ENCODE data around the gene C14orf180. TPM values are rescaled to one million over a fixed set of nuclear protein-coding genes. Genes with fewer than 3 reads are reported as not detected.
"Not testable (repeated sequence)": the region's sequence is repeated elsewhere in the genome, so short reads cannot be mapped to it uniquely, and the experiment has no call there.

Gene C14orf180
- polyA plus RNA-seq, 12 donors: 3.5 to 11.3 (median 7.0) TPM; not detected in 2

DNA sequence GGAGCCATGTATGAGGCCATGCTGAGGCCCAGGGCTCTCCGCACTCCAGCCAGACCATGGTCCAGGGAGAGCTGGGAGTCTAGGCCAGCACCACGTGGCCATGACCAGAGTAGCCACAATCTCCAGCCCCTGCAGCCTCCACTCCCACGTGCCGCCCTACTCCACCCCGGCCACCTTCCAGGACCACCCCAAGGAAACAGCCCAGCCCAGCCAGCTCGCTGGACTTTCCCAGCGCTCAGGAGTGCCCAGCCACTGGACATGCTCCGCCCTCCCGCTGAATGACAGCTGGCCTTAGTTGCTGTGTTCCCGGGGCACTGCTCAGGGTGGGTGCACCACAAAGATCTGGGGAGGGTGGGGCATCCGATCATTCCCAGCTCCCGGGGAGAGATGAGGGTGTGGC, 2.1 kb upstream of the C14orf180 start:
- no peak for DNase-seq

DNA sequence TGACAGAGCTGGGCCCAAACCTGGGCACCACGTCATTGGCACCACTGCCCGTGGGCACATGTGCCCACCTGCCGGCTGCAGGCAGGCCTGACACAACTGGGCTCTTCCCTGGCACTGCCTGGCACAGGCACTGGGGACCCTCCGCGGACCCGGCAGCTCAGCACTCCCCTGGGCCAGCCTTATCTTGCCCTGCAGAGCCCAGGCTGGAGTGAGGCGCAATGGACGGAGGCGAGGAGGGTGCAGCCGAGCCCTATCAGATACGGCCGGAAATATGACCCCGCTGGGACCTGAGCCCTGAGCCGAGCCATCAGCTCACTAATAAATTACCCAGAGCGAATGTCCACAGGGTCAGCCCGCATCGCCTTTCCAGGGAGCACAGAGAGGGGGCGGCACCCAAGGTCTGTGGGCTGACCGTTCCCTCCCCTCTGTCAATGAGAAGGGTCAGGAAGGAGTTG, 1.7 kb upstream of the C14orf180 start:
- no peak for DNase-seq

DNA sequence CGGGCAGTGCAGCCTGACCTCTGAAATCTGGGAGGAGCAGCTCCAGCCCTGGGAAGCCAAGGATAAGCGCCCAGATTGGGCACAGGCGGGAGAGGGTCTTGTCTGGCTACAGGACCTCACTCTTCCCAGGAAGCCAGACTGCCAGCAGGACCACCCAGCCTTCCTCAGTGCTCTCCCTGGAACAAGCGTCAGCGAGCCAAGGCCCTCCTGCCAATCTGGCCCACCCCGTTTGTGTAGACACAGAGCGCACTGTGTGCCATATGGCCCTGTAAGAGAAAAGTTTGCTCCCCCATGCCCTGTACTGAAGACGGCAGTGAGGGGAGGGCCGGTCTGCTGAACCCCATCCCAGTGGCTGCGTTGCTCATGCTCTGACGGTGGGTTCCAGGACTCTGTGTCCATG, 1.2 kb upstream of the C14orf180 start:
- no peak for DNase-seq

DNA sequence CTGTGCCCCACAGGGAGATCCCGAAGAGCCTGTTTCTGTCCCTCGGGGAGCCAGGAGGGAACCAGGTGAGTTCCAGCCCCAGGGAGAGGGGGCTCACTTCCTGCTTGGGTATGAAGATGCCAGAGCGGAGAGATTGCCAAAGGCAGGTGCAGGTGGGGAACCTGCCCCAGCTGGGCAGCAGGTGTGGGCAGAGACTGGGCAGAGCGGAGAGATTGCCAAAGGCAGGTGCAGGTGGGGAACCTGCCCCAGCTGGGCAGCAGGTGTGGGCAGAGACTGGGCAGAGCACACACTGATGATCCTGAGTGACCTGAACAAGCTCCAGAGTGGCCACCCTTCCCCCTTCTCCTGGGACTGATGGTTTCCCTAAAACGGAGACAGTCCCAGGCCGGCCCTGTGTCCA, 375 bp downstream of the C14orf180 start:
- DNase-seq: not testable (repeated sequence)

DNA sequence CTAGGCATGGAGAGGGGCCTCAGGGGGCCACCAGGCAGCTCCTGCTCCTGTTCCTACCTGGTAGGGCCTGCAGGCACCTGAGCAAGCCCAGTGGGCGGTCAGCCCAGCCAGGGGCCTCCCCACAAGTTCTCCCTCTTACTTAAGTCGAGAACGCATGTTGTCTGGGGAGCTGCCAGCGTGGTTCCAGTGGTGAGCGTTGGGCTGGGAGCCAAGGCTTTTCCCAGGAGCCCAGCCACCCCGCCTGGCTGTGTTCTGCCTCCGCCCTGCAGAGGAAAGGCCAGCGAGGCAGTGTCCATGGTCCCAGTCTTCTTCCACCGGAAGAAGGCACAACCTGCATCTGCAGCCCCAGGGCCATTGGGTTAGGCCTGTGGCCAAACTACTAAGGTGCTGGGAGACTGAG, 1.4 kb downstream of the C14orf180 start:
- no peak for DNase-seq

DNA sequence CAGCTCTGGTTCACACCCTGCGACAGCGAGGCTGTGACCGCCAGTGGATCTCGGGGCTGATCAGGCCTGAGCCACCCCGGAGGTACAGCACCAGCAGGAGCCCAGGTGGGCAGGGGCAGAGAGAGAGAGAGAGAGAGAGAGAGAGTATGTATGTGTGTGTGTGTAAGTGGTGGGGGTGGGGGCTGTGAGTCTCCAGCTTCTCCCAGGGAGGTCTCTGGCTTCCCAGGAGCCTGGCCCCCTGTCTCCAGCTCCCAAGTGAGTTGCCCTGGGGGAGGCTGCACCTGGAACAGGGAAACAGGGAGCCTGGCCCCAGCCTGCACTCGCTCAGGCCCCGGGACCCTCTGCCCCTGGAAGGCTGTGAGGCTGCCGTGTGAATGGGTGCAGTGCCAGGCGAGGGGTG, 2.0 kb downstream of the C14orf180 start:
- DNase-seq: no peak

DNA sequence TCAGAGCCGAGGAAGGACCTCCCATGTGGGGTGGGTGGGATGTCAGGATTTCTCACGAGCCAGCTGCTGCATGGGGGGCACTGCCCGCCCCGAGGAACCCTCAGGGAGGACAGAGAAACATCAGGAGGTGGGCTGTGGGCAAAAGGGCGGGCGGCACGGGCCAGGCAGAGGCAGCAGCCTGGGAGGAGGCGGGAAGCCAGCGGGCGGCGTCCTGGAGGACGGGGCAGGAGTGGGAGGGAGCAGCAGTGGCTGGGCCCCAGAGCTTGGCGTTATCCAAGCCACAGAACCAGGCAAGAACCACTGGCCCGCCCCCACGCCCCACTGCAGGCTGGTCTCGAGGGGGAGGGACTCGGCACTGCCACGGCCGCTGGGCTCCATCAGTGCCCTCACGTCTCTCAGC, 2.4 kb downstream of the C14orf180 start:
- no peak for DNase-seq

DNA sequence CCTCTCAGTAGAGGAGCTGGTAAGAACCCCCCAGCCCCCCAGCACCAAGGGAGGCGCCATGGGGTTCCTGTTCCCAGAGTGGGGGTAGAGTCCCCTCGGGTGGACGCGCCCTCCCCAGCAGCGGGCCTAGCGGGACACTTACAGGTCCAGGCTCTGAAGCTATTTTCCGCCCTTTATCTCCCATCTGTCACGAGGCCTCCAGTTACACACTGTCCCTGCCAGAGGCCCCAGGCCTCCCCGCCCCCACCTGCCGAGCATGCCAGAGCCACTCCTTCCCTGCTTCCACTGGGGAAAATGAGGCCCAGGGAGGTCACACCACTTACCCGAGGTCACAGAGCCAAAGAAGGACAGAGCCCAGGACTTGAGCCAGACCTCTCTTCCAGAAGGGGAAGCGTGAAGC, 3.1 kb downstream of the C14orf180 start:
- DNase-seq: peak; percentile 36

DNA sequence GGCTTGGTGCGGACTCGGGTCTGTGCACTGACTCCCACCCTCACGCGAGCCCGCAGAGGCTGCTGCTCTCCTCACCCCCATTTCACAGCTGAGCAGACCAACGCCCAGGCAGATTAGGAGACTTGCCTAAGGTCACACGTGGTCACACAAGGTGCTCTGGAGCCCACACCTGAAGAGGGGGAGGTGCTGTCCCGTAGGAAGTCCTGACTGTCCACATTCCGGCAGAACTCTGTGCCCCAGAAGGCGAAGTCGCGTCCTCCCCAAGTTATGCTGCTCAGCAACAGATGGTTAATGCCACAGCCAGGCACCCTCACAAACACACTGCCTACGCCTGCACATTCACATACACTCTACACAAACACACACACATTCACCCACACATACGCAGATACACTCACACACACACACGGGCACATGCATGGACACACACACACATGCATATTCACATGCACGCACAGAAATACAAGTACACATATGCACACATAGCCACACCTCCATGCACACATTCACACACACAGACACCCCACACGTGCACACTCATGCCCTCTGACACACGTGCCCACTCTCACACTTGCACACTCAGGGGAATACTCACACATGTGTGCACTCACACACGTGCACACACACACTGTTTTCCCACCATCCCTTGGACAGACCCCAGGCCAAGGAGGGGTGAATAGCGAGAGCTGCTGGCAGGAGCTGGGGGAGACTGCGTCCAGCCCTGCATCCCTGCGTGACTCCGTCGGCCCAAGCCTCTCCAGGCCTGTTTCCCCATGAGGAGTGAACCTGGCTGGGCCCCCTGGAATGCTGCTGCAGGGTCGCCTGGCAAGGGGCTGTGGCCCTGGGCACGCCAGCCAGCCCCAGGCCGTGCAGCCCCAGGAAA, 4.1 kb downstream of the C14orf180 start:
- DNase-seq: no peak

DNA sequence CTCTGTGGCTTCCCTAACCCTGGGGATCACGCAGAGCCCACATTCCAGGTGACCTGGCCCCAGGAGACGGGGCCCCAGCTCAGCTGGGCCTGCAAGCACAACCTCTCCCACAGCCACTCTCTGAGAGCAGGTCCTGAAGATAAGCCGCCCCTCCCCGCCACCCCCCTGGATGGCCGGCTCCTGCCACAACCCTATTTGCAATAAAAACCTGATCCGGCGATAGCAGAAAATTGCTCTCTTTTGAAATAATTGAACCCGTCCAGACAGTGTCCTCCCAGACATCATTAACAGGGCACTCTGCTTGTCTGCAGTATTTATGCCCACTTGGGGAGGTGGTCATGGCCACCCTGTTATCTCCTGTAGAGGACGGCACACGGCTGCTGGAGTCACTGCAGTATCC, 5.0 kb downstream of the C14orf180 start:
- no peak for DNase-seq

DNA sequence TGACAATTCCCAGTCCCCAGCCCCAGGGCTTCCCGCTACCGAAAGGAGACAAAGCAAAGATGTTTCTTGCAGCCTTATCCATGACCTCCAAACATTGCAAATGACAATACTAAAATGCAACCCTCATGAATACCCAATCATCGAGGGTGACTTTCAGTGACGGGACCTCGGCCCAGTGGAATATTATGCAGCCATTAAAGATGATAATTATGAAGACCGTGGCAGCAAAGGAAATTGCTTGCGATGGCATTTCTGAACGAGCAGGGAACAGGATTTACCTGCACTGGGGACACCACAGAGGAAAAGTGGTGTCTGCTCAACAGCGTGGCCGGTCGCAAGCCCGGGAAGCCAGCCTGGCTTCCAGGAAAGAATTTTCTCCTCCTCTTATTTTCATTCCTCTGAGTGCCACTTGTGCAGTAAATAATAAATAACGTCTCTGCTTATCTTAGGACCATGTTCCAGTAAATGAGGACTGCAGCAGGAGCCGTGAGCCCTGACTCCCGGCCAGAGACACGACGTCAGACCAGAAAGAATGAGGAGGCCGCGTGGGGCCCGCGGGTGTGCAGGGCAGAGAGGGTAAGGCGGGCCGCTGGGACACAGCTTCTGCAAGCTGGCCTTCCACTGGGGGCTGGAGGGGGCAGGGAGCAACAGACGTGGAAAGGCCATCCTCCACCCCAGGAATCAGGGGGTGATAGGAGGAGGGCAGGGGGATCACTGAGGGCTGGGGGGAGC, 6.6 kb downstream of the C14orf180 start:
- no peak for DNase-seq

DNA sequence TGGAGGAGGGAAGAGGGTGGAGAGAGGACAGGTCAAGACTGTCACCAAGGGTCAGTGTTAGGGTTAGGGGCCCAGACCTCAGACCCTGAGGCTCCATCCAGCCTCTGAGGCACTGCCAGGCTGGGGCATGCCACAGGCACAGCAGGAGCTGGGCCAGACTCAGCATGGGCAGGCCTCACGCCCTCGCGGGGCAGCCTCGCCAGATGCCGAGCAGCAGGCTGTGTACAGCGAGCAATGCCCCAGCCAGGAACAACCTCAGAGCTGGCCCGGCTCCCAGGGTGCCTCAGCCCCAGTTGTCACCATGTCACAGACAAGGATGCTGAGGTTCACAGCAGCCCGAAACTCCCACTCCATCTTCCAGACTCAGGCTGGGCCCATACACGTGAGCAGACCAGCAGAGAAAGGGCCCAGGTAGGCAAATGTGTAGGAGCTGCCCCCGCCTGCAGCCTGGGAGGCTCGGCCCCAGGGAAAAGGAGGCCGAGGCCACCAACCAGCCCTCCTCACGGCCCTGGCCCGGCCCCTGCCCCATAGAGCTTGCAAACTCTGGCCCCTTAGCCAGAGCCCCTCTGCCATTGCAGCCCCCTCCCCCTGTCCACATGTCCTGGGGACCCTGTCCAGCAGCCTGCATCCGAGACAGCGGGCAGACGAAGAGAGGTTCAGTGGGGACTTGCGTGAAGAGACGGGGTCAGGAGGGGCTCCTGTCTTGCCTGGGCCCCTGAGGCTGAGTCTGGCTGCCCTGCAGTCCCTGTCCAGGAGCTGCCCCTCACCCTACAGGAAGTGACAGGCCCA, 7.5 kb downstream of the C14orf180 start:
- no peak for DNase-seq

DNA sequence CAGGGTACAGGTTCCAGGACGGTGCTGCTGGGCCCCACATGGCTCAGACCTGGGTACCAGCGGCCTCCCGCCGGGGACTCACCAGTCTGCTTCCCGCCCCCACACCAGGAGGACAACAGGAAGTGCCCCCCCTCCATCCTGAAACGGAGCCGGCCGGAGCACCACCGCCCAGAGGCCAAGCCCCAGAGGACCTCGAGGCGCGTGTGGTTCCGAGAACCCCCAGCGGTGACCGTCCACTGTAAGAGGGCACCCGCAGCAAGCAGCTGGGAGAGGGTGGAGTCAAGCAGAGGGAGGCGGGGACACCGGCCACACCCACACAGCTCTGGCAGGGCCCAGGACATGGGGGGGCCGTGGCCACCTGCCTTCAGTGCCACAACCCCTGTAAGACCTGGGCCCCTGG, 8.1 kb downstream of the C14orf180 start:
- no peak for DNase-seq

DNA sequence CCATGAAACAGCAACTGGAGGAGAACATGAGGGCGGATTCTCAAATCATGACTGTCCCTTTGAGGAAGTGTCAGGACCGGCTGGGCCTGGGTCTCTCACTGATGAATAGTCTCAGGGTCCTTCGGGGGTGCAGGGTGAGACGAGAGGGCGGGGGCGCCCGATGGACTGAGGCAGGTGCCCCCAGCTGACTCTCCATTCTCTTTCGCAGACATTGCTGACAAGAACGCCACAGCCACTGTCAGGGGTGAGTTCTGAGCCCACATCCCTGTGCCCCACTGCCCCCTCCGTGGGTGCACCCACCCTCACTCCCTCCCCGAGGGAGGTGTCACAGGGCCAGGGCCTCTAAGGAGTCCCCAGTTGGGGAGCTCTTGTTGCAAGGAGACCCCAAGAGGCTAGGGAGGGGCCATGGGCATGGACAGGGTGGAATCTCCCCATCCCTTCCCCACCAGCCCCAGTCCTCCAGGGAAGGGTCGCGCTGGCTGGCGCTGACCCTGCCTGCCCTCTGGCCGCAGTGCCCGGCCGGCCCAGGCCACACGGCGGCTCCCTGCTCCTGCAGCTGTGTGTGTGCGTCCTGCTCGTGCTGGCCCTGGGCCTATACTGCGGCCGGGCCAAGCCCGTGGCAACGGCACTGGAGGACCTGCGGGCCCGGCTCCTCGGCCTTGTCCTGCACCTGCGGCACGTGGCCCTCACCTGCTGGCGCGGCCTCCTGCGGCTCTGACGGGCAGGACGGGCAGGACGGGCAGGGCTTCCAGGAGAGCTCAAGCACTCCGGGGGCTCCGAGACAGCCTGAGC, 8.7 kb downstream of the C14orf180 start:
- DNase-seq: no peak

DNA sequence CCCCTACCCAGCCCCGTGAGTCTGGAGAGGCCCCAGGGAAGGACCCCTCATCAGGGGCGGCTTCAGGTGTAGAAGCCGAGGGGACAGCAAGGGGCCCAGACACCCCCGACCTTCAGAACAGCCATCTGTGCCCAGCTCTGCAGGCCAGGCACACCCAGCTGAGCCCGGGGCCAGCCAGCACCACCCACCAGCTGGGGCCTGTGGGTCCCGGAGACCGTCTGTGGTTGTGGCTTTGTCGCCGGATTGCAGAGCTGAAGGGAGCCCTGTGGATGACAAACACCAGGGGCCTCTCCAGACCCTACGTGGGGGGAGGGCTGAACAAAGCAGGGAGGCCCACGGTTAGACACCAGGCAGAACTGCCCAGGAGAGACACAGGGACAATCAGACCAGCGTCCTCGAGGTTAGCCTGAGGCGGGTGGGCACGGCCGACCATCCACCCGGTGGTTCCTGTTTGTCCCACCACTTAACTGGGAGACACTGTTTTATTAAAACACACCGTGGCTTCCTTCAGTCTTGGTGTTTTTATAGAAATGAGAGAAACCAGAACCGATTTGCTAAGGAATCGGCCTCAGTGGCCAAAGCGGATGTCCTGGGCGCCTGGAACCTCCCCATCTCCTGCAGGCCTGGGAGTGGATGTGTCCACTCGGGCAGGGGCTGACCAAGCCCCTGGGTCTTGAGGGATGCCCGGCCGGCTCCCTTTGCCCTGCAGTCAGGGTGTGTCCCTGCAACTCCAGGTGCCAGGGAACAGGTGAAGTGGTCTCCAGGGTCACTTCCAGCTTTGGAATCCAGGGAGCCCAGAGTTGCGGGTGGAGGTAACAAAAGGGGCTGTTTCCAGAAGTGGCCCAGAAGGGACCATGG, 10.0 kb downstream of the C14orf180 start:
- no peak for DNase-seq

DNA sequence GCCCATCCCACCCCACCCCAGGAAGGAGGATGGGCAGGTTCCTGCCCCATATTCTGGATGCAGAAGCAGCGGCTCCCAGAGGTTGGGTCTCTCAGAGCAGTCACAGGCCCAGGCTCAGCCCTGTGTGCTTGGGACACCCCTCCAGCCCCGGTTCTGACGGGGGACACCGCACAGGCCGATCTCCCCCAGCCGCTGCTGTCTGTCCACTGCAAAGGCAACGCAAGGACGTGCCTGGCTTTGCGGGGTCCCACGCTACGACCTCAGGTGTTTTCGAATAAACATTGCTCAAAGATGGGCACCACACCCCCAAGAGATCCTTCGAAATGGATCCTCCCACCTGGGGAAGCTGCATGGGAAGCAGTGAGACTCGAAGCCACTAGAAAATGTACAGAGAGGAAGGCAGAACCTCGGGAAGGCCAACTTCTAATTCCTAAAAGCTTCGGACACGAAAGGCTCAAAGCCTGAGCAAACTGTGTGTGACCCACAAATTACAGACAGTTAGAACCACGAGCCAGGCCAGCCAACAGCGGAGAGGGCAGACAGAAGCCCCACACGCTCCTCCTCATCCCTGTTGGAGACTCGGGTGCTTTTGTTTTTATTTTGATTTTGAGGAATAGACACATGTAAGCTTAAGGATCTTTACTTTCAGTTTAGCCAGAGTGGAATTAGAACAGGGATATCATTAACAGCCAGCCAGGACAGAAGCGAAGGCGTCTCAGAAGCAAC, 10.8 kb downstream of the C14orf180 start:
- DNase-seq: no peak

DNA sequence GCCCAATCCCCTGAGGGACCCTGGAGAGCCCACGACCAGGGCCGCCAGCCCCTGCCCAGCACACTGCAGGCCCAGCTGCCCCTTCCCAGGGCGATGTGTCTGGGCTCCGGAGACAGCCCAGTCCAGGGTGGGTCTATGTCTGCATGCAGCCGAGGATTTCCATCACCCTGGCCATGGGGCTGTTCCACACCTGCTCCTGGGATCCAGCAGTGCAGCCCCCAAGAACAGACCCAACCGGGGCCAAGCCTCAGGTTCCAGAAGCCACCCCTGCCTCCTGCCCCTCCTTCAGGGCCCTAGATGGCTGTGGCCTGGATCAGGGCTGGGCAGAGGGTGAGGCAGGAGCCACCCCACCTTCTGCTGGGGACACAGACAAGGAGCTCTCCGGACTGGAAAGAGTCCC, 11.5 kb downstream of the C14orf180 start:
- no peak for DNase-seq

DNA sequence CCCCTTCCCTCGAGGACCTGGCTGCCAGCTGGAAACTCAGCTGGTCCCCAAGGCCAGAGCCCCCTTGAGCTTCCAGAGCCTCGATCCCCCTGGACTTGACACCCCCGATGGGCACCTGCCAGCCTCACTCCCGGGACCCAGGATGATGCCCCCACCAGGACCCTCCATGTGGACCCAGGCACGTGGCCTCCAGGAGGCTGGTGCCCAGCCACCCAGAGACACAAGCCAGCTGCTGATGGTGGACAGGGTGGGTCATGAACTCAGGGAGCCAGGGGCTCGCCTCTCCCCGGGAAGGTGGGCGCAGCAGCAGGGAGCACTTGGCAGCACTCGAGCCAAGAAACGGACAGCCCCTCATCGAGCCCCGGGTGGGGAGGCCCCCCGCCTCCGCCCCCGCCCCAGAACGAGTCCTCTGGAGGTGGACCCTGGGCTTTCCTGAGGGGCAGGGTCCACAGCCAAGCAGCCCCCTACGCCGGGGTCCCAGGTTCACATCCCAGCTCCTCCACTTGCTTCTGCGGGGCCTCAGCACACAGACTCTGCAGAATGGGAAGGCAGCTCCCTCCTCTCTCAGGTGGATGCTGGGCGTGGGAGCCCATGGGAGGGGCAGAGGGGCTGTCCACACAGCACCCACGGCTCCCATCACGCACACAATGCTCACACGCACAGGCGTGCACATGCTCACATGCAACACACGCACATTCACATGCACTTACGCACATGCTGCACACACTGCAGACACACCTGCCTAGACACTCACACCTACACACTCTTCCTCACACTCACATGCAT, 12.1 kb downstream of the C14orf180 start:
- no peak for DNase-seq

DNA sequence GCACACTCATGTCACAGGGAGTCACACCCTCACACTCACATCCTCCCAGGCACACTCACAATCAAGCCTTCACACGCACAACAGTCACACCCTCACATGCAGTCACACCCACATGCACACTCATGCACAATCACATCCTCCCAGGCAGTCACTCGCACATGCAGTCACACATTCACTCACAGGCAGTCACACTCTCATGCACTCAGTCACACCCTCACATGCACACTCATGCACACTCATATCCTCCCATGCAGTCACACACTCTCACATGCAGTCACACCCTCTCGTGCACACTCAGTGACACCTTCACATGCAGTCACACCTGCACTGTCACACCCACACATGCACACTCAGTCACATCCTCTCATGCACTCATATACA, 12.7 kb downstream of the C14orf180 start:
- DNase-seq: no peak

Data from muscle of arm (tissue), 12 donors.